HCT116 (cell line): ENCODE data around the gene HACD1.

Experiments
- CTCF ChIP-seq, 3 experiments: fragments of 200-600 bp in 1 of 3; sonication (generic) in 1 of 3; IDR thresholded peaks in 2 of 3; conservative IDR thresholded peaks in 1 of 3; 2 replicates each; pipeline ENCODE4 v1.5.1; 2012 to 2017; ENCODE audit warnings: low read depth in 2 of 3, low read length in 2 of 3, antibody characterized with exemption in 1 of 3, borderline replicate concordance in 1 of 3, control low read depth in 1 of 3, mild to moderate bottlenecking in 1 of 3, mixed read lengths in 1 of 3, mixed run types in 1 of 3, moderate library complexity in 1 of 3; ENCODE audit not compliant: insufficient read depth in 1 of 3
- EZH2 ChIP-seq: fragments of 200-600 bp; sonication (generic); IDR thresholded peaks from 2 replicates; pipeline ENCODE4 v1.6.1; 2017; ENCODE audit warnings: antibody characterized with exemption, mixed run types
- POLR2A ChIP-seq: IDR thresholded peaks from 2 replicates; pipeline ENCODE4 v1.7.0; 2011; ENCODE audit warnings: borderline replicate concordance; ENCODE audit not compliant: insufficient read depth, insufficient read length; ENCODE audit errors: extremely low read depth
- POLR2AphosphoS5 ChIP-seq: IDR thresholded peaks from 2 replicates; pipeline ENCODE4 v1.6.1; 2011; ENCODE audit warnings: mild to moderate bottlenecking, low read depth, low read length, moderate library complexity
- RAD21 ChIP-seq: IDR thresholded peaks from 2 replicates; pipeline ENCODE4 v1.6.1; 2012; ENCODE audit warnings: low read depth, mild to moderate bottlenecking
- SIN3A ChIP-seq: IDR thresholded peaks from 2 replicates; pipeline ENCODE4 v1.6.1; 2012; ENCODE audit warnings: low read depth
- TCF7L2 ChIP-seq: IDR thresholded peaks from 2 replicates; pipeline ENCODE4 v1.7.0; 2011; ENCODE audit warnings: borderline replicate concordance, inconsistent platforms; ENCODE audit not compliant: insufficient read depth, insufficient read length; ENCODE audit errors: extremely low read depth

- TF ChIP-seq CTCF (IDR thresholded peaks at IDR 0.05 in 2 of 3, conservative IDR thresholded peaks at IDR 0.05 in 1 of 3; ENCODE audit: borderline replicate concordance in 1 of 3, insufficient read depth in 1 of 3, low read depth in 2 of 3, low read length in 2 of 3) (no peak), SIN3A (no peak), POLR2A (no peak), RAD21 (no peak), TCF7L2 (no peak), EZH2 (no peak), POLR2AphosphoS5 (no peak)
Measured at GRCh38 chr10:17597386-17597785, 19.8 kb downstream of the HACD1 start.
